Rectal smooth muscle tissue (tissue), 1 donor: ENCODE measurements around the gene STK32C.
"Not testable (repeated sequence)": the region's sequence is repeated elsewhere in the genome, so short reads cannot be mapped to it uniquely, and the experiment has no call there.

Experiments
- H3K27ac ChIP-seq: one replicate; pipeline ENCODE4 v1.7.0; 2013; ENCODE audit warnings: low read depth, low read length, inconsistent platforms
- H3K27me3 ChIP-seq: one replicate; pipeline ENCODE4 v1.7.0; 2013; ENCODE audit warnings: low read length; ENCODE audit not compliant: control insufficient read depth, insufficient read depth
- H3K36me3 ChIP-seq: one replicate; pipeline ENCODE4 v1.7.0; 2013; ENCODE audit warnings: low read length; ENCODE audit not compliant: control insufficient read depth, insufficient read depth
- H3K4me1 ChIP-seq: one replicate; pipeline ENCODE4 v1.7.0; 2013; ENCODE audit warnings: low read length; ENCODE audit not compliant: control insufficient read depth, insufficient read depth
- H3K4me3 ChIP-seq: one replicate; pipeline ENCODE4 v1.7.0; 2013; ENCODE audit warnings: low read length
- H3K9ac ChIP-seq: one replicate; pipeline ENCODE4 v1.7.0; 2013; ENCODE audit warnings: low read length

The STK32C gene

GRCh38 chr10:132267916-132268315 lies 39.8 kb downstream of the STK32C start:
- H3K36me3 ChIP-seq, H3K9ac ChIP-seq, H3K4me3 ChIP-seq, H3K27ac ChIP-seq, H3K27me3 ChIP-seq: not testable (repeated sequence)
- H3K4me1 ChIP-seq, result peaks cover 15% of the 10 kb centered on the region

- Histone ChIP-seq H3K4me1 (peaks cover 4% of the 10 kb centered on the region), H3K9ac (no peak overlapping the region), H3K36me3 (no peaks in the 10 kb centered on the region), H3K27me3 (no peaks in the 10 kb centered on the region), H3K4me3 (no peak overlapping the region), H3K27ac (no peak overlapping the region)
Measured at GRCh38 chr10:132266594-132267161, 41.1 kb downstream of the STK32C start.

- no peaks in the 10 kb centered on the region for H3K36me3 ChIP-seq
- no peaks in the 10 kb centered on the region for H3K27me3 ChIP-seq
- H3K4me3 ChIP-seq, result no peak overlapping the region
- H3K9ac ChIP-seq, result no peak overlapping the region
- peaks cover 3% of the 10 kb centered on the region for H3K4me1 ChIP-seq
- no peak overlapping the region for H3K27ac ChIP-seq
Measured at GRCh38 chr10:132265890-132266496, 41.8 kb downstream of the STK32C start.

GRCh38 chr10:132264966-132265889 lies 42.5 kb downstream of the STK32C start:
- Histone ChIP-seq H3K27ac (peak overlapping the region; percentile 49), H3K27me3 (no peaks in the 10 kb centered on the region), H3K9ac (no peak overlapping the region), H3K36me3 (no peaks in the 10 kb centered on the region), H3K4me3 (no peak overlapping the region), H3K4me1 (peaks cover 3% of the 10 kb centered on the region)

- Histone ChIP-seq H3K36me3 (no peaks in the 10 kb centered on the region), H3K9ac (no peak overlapping the region), H3K27ac (no peak overlapping the region), H3K27me3 (no peaks in the 10 kb centered on the region), H3K4me1 (peaks cover 3% of the 10 kb centered on the region), H3K4me3 (no peak overlapping the region)
Measured at GRCh38 chr10:132264306-132264950, 43.3 kb downstream of the STK32C start.

- no peaks in the 10 kb centered on the region for H3K27me3 ChIP-seq
- no peak overlapping the region for H3K4me3 ChIP-seq
- H3K9ac ChIP-seq, result no peak overlapping the region
- peaks cover 3% of the 10 kb centered on the region for H3K4me1 ChIP-seq
- no peak overlapping the region for H3K27ac ChIP-seq
- no peaks in the 10 kb centered on the region for H3K36me3 ChIP-seq
Measured at GRCh38 chr10:132263866-132264265, 43.9 kb downstream of the STK32C start.

- no peak overlapping the region for H3K9ac ChIP-seq
Measured at GRCh38 chr10:132259702-132260482, 47.9 kb downstream of the STK32C start.

GRCh38 chr10:132258423-132258822 lies 49.3 kb downstream of the STK32C start:
- H3K4me3 ChIP-seq, result no peak overlapping the region
- H3K9ac ChIP-seq, result no peak overlapping the region
- no peaks in the 10 kb centered on the region for H3K4me1 ChIP-seq
- H3K27me3 ChIP-seq, result no peaks in the 10 kb centered on the region
- no peak overlapping the region for H3K27ac ChIP-seq
- H3K36me3 ChIP-seq, result no peaks in the 10 kb centered on the region

More at GRCh38 chr10:132259702-132260482, 47.9 kb downstream of the STK32C start:
- no peaks in the 10 kb centered on the region for H3K36me3 ChIP-seq
- H3K4me3 ChIP-seq, result no peak overlapping the region
- no peak overlapping the region for H3K27ac ChIP-seq
- H3K27me3 ChIP-seq, result no peaks in the 10 kb centered on the region
- no peaks in the 10 kb centered on the region for H3K4me1 ChIP-seq

- H3K4me3 ChIP-seq, result no peak overlapping the region
- no peak overlapping the region for H3K9ac ChIP-seq
- no peaks in the 10 kb centered on the region for H3K36me3 ChIP-seq
- no peak overlapping the region for H3K27ac ChIP-seq
- H3K27me3 ChIP-seq, result no peaks in the 10 kb centered on the region
- H3K4me1 ChIP-seq, result no peaks in the 10 kb centered on the region
Measured at GRCh38 chr10:132257907-132258306, 49.8 kb downstream of the STK32C start.

GRCh38 chr10:132257271-132257670 lies 50.5 kb downstream of the STK32C start:
- Histone ChIP-seq H3K27me3 (no peaks in the 10 kb centered on the region), H3K27ac (no peak overlapping the region), H3K9ac (no peak overlapping the region), H3K4me3 (no peak overlapping the region), H3K4me1 (no peaks in the 10 kb centered on the region), H3K36me3 (no peaks in the 10 kb centered on the region)

- Histone ChIP-seq H3K36me3 (no peaks in the 10 kb centered on the region), H3K9ac (no peak overlapping the region), H3K4me3 (no peak overlapping the region), H3K27ac (no peak overlapping the region), H3K27me3 (no peaks in the 10 kb centered on the region), H3K4me1 (no peaks in the 10 kb centered on the region)
Measured at GRCh38 chr10:132256866-132257265, 50.9 kb downstream of the STK32C start.
